Skeletal muscle tissue (tissue), 5 donors: ENCODE data around the gene PLRG1. TPM values are rescaled to one million over a fixed set of nuclear protein-coding genes. Genes with fewer than 3 reads are reported as not detected.

Experiments
- H3K27ac ChIP-seq: one replicate; pipeline ENCODE4 v1.7.0; 2013; ENCODE audit warnings: mild to moderate bottlenecking, low read depth, low read length, inconsistent platforms
- H3K27me3 ChIP-seq, 3 donors: one replicate each; pipeline ENCODE4 v1.7.0; 2013; ENCODE audit warnings: low read length in 3 of 3; ENCODE audit not compliant: control insufficient read depth in 3 of 3, insufficient read depth in 3 of 3
- H3K36me3 ChIP-seq, 3 donors: one replicate each; pipeline ENCODE4 v1.7.0; 2013; ENCODE audit warnings: low read length in 3 of 3; ENCODE audit not compliant: control insufficient read depth in 3 of 3, insufficient read depth in 3 of 3
- H3K4me1 ChIP-seq, 3 donors: one replicate each; pipeline ENCODE4 v1.7.0; 2013; ENCODE audit warnings: low read length in 3 of 3, mild to moderate bottlenecking in 3 of 3; ENCODE audit not compliant: control insufficient read depth in 3 of 3, insufficient read depth in 3 of 3
- H3K4me3 ChIP-seq, 3 donors: one replicate each; pipeline ENCODE4 v1.7.0; 2013; ENCODE audit warnings: low read length in 3 of 3
- H3K9ac ChIP-seq, 3 donors: one replicate each; pipeline ENCODE4 v1.7.0; 2013; ENCODE audit warnings: low read length in 3 of 3, mild to moderate bottlenecking in 3 of 3, moderate library complexity in 2 of 3, low read depth in 1 of 3
- H3K9me3 ChIP-seq, 3 donors: one replicate each; pipeline ENCODE4 v1.7.0; 2013; ENCODE audit warnings: low read length in 3 of 3; ENCODE audit not compliant: control insufficient read depth in 3 of 3
- small RNA-seq: library from RNA; depleted of rRNA; stranded (forward); fragments of <200 nt; gene quantifications from one replicate; pipeline ENCODE3, GENCODE V24; 2014
- total RNA-seq: library from RNA; depleted of rRNA; stranded (reverse); fragments of >200 nt; gene quantifications from one replicate; pipeline ENCODE4 v1.2.3, GENCODE V29; 2014
- donor health status: Osteomylitis.

The PLRG1 gene
- total RNA-seq, 1 donor from 2014 or later = 39.7 TPM

GRCh38 chr4:154485127-154485773 is 65.0 kb downstream of the PLRG1 start:
- Histone ChIP-seq H3K4me1 (peaks cover 0 to under 1% (median 0%) of the 10 kb centered on the region in 3 donors), H3K27me3 (peaks cover 17 to 20% (median 17%) of the 10 kb centered on the region in 3 donors), H3K9ac (no peak overlapping the region), H3K4me3 (no peak overlapping the region), H3K36me3 (no peaks in the 10 kb centered on the region), H3K27ac (no peak overlapping the region), H3K9me3 (no peaks in the 10 kb centered on the region)

Small RNA genes within 50 kb of the gene (small RNA-seq; reads per million reads assigned to genes)
- not detected for gene RNU6-1285P

Other genes with a start within 250 kb of the PLRG1 start
- 18.3 TPM for gene DCHS2, start 58.6 kb downstream of the PLRG1 start, total RNA-seq
- gene FGB, start 12.6 kb upstream of the PLRG1 start, total RNA-seq = 3.7 TPM
- 3.7 TPM for gene FGA, start 40.3 kb upstream of the PLRG1 start, total RNA-seq
- gene FGG, start 62.3 kb upstream of the PLRG1 start, total RNA-seq = 4.7 TPM
- under 0.01 TPM for gene LRAT, start 193.6 kb upstream of the PLRG1 start, total RNA-seq
- gene RBM46, start 230.9 kb upstream of the PLRG1 start, total RNA-seq = not detected